ENCODE data around the gene LAMA4.

Gene LAMA4

GRCh38 chr6:112253841-112254816 lies at the start of gene LAMA4:
Gene LAMA4 (minus strand): TSS chr6:112254567. CDS start chr6:112254150, 417 bp downstream.
- no peak for DNase-seq (ENCODE audit: low read depth, low spot score)

GRCh38 chr6:112302142-112302705 lies 47.9 kb upstream of the LAMA4 start:
- DNase-seq (ENCODE audit: low read depth, low spot score): no peak

- no peak for DNase-seq (ENCODE audit: low read depth, low spot score)
These were observed 46.5 kb upstream of the LAMA4 start for GRCh38 chr6:112300896-112301295.

GRCh38 chr6:112298816-112299281 lies 44.5 kb upstream of the LAMA4 start:
- no peak for DNase-seq (ENCODE audit: low read depth, low spot score)

GRCh38 chr6:112298021-112298745 lies 43.8 kb upstream of the LAMA4 start:
- DNase-seq (ENCODE audit: low read depth, low spot score): no peak

GRCh38 chr6:112296694-112297093 lies 42.3 kb upstream of the LAMA4 start:
- DNase-seq (ENCODE audit: low read depth, low spot score): no peak

GRCh38 chr6:112296122-112296521 lies 41.8 kb upstream of the LAMA4 start:
- no peak for DNase-seq (ENCODE audit: low read depth, low spot score)

- no peak for DNase-seq (ENCODE audit: low read depth, low spot score)
These were observed 36.9 kb upstream of the LAMA4 start for GRCh38 chr6:112291161-112291762.

GRCh38 chr6:112289038-112289566 lies 34.7 kb upstream of the LAMA4 start:
- DNase-seq (ENCODE audit: low read depth, low spot score): no peak

- DNase-seq (ENCODE audit: low read depth, low spot score): no peak
These were observed 34.1 kb upstream of the LAMA4 start for GRCh38 chr6:112288475-112288874.

GRCh38 chr6:112287577-112288225 lies 33.3 kb upstream of the LAMA4 start:
- no peak for DNase-seq (ENCODE audit: low read depth, low spot score)

- DNase-seq (ENCODE audit: low read depth, low spot score): no peak
These were observed 32.3 kb upstream of the LAMA4 start for GRCh38 chr6:112286500-112287144.

GRCh38 chr6:112286010-112286409 lies 31.6 kb upstream of the LAMA4 start:
- no peak for DNase-seq (ENCODE audit: low read depth, low spot score)

GRCh38 chr6:112284603-112285002 lies 30.2 kb upstream of the LAMA4 start:
- DNase-seq (ENCODE audit: low read depth, low spot score): no peak

GRCh38 chr6:112283621-112284020 lies 29.3 kb upstream of the LAMA4 start:
- no peak for DNase-seq (ENCODE audit: low read depth, low spot score)

- DNase-seq (ENCODE audit: low read depth, low spot score): no peak
These were observed 27.7 kb upstream of the LAMA4 start for GRCh38 chr6:112281821-112282615.

- DNase-seq (ENCODE audit: low read depth, low spot score): no peak
These were observed 24.9 kb upstream of the LAMA4 start for GRCh38 chr6:112279031-112279935.

- DNase-seq (ENCODE audit: low read depth, low spot score): no peak
These were observed 21.0 kb upstream of the LAMA4 start for GRCh38 chr6:112275365-112275764.

- DNase-seq (ENCODE audit: low read depth, low spot score): no peak
These were observed 20.4 kb upstream of the LAMA4 start for GRCh38 chr6:112274774-112275173.

Data from activated CD4-positive, CD25-positive, alpha-beta regulatory T cell treated with anti-CD3 and anti-CD28 coated beads, Interleukin-2, amount 50 U/mL, for 16 hours (primary cell).